Lung (tissue), 12 donors: ENCODE results near the gene CEP164. TPM values are rescaled to one million over a fixed set of nuclear protein-coding genes. Genes with fewer than 3 reads are reported as not detected.

Experiments
- ATAC-seq: fragments of 200-7000 bp; cut with Tn5 transposase; one replicate; pipeline ENCODE4 v1.9.1; 2020; ENCODE audit warnings: moderate number of reproducible peaks; ENCODE audit not compliant: insufficient read depth, low FRiP score
- DNase-seq, 3 donors: peaks; one replicate each; pipeline ENCODE4 v3.0.0-alpha.2; 2013 to 2017
- H3K27ac ChIP-seq, 2 donors: one replicate each; pipeline ENCODE4 v1.5.1; 2013; ENCODE audit warnings: mild to moderate bottlenecking in 2 of 2, moderate library complexity in 2 of 2, control low read depth in 1 of 2, inconsistent platforms in 1 of 2, low read depth in 1 of 2, low read length in 1 of 2
- H3K27me3 ChIP-seq, 3 donors: one replicate each; pipeline ENCODE4 v1.5.1; 2013; ENCODE audit warnings: low read length in 2 of 3; ENCODE audit not compliant: control insufficient read depth in 3 of 3, insufficient read depth in 3 of 3
- H3K36me3 ChIP-seq, 4 donors: one replicate each; pipeline ENCODE4 v1.5.1; 2013; ENCODE audit warnings: low read length in 4 of 4, mild to moderate bottlenecking in 1 of 4, moderate library complexity in 1 of 4; ENCODE audit not compliant: control insufficient read depth in 4 of 4, insufficient read depth in 4 of 4
- H3K4me1 ChIP-seq, 5 donors: one replicate each; pipeline ENCODE4 v1.5.1; 2013; ENCODE audit warnings: low read length in 5 of 5, mild to moderate bottlenecking in 2 of 5, moderate library complexity in 1 of 5; ENCODE audit not compliant: control insufficient read depth in 5 of 5, insufficient read depth in 5 of 5
- H3K4me3 ChIP-seq: one replicate; pipeline ENCODE4 v1.5.1; 2013; ENCODE audit warnings: mild to moderate bottlenecking, control low read depth, moderate library complexity
- H3K9ac ChIP-seq, 2 donors: one replicate each; pipeline ENCODE4 v1.5.1; 2013; ENCODE audit warnings: low read length in 2 of 2, control low read depth in 1 of 2; ENCODE audit not compliant: insufficient read depth in 1 of 2
- H3K9me3 ChIP-seq, 4 donors: one replicate each; pipeline ENCODE4 v1.5.1; 2013; ENCODE audit warnings: low read length in 3 of 4, mild to moderate bottlenecking in 1 of 4, moderate library complexity in 1 of 4; ENCODE audit not compliant: control insufficient read depth in 4 of 4, insufficient read depth in 3 of 4
- CTCF ChIP-seq: IDR thresholded peaks from 2 replicates; pipeline ENCODE4 v1.5.1; 2012; ENCODE audit warnings: mild to moderate bottlenecking; ENCODE audit errors: control extremely low read depth, extremely low read depth
- WGBS, 2 donors: extraction: QIAGEN DNeasy Blood & Tissue Kit; methylation state at CpG; one replicate each; pipeline ENCODE4 v1.1.7; 2013; 5-methylcytosine and 5-hydroxymethylcytosine counted together
- polyA plus RNA-seq, 2 donors: library from polyadenylated mRNA; stranded (reverse); fragments of 200-250 nt; gene quantifications; one replicate each; pipeline ENCODE4 v1.2.1, GENCODE V29; 2013
- total RNA-seq, 2 donors: library from RNA; depleted of rRNA in 1 of 2; stranded (reverse); fragments of >200 nt in 1 of 2; gene quantifications; one replicate each; pipeline ENCODE4 v1.2.1, GENCODE V29; 2014 to 2021
- donor health status: control.
- donor health status: control.
- donor health status: Bipolar disorder and iron deficiency.
- donor health status: healthy.
- donor health status: DM: yes; HTN: yes; CAD: no.

CEP164 gene
- total and polyA plus RNA-seq, 4 donors: 12.0 to 36.1 (median 26.7) TPM

- peak overlapping the region in 1 of 2 donors; percentile 4 for H3K9ac ChIP-seq
- no peaks in the 10 kb centered on the region for H3K9me3 ChIP-seq
- H3K4me1 ChIP-seq: peaks cover 0 to 18% (median 8%) of the 10 kb centered on the region in 5 donors
- no peak overlapping the region for H3K27ac ChIP-seq
- ATAC-seq (no peak), DNase-seq (no peak)
- no peaks in the 10 kb centered on the region for H3K27me3 ChIP-seq
- H3K4me3 ChIP-seq: no peak overlapping the region
- no peaks in the 10 kb centered on the region for H3K36me3 ChIP-seq
- WGBS, 2 donors: 70 to 76% methylated on average over 14 of the region's 14 CpGs
- TF ChIP-seq CTCF: no peak
Observed at GRCh38 chr11:117313828-117314768, 13.6 kb upstream of the CEP164 start.

- Histone ChIP-seq H3K9ac (peak overlapping the region; percentile 4 to 58), H3K4me1 (peaks cover 0 to 18% (median 8%) of the 10 kb centered on the region in 5 donors), H3K27ac (no peak overlapping the region), H3K27me3 (no peaks in the 10 kb centered on the region), H3K36me3 (no peaks in the 10 kb centered on the region), H3K9me3 (no peaks in the 10 kb centered on the region), H3K4me3 (peak overlapping the region; percentile 87)
- DNase-seq: peak in 2 of 3 donors; percentile 6 to 13
- WGBS, 2 donors: 14 to 23% methylated on average over 10 of the region's 10 CpGs
- no peak for ATAC-seq
- no peak for TF ChIP-seq CTCF
Observed at GRCh38 chr11:117314840-117315239, 12.8 kb upstream of the CEP164 start.

- no peaks in the 10 kb centered on the region for H3K27me3 ChIP-seq
- H3K4me1 ChIP-seq: peaks cover 0 to 18% (median 8%) of the 10 kb centered on the region in 5 donors
- H3K9ac ChIP-seq: peak overlapping the region; percentile 58 to 63
- DNase-seq: peak in 1 of 3 donors; percentile 5
- peak overlapping the region; percentile 87 for H3K4me3 ChIP-seq
- 1 to 2% methylated on average over 46 to 62 of the region's 62 CpGs for WGBS, 2 donors
- peak; percentile 28 for ATAC-seq
- no peaks in the 10 kb centered on the region for H3K9me3 ChIP-seq
- peak overlapping the region; percentile 48 to 49 for H3K27ac ChIP-seq
- no peaks in the 10 kb centered on the region for H3K36me3 ChIP-seq
- no peak for TF ChIP-seq CTCF
Observed at GRCh38 chr11:117315285-117316196, 12.1 kb upstream of the CEP164 start.
